OCI-LY7 (cell line): ENCODE data around the gene HPSE2. TPM values are rescaled to one million over a fixed set of nuclear protein-coding genes. Genes with fewer than 3 reads are reported as not detected.

Experiments used
- BruUV-seq: library from RNA; stranded (reverse); fragments of 400-500 nt; replicated peaks from 2 replicates; lab custom pipeline; 2021; lab: Mats Ljungman, UMichigan
- CTCF ChIA-PET: fragments of 300-600 bp; sonication (Branson Sonifier 250); formaldehyde crosslinking; loops from one replicate; lab custom pipeline; 2022; ENCODE audit warnings: antibody characterized with exemption; ENCODE audit not compliant: unreplicated experiment; lab: Charles Lee
- POLR2A ChIA-PET: fragments of 300-600 bp; sonication (Branson Sonifier 250); formaldehyde crosslinking; loops from one replicate; lab custom pipeline; 2022; ENCODE audit warnings: antibody characterized with exemption; lab: Charles Lee
- DNase-seq: peaks from one replicate; pipeline ENCODE4 v3.0.0-alpha.2; 2015; ENCODE audit warnings: low spot score
- H2AFZ ChIP-seq: fragments of 200-600 bp; sonication (generic), shearing (Covaris generic); 2 replicates; pipeline ENCODE4 v1.6.1; 2014; ENCODE audit warnings: mild to moderate bottlenecking, antibody characterized with exemption, low read length, moderate library complexity
- H3K27ac ChIP-seq: fragments of 200-600 bp; sonication (generic); 2 replicates; pipeline ENCODE4 v1.5.1; 2014; ENCODE audit warnings: mixed run types, low read depth, mild to moderate bottlenecking, moderate library complexity, low read length, inconsistent platforms; ENCODE audit not compliant: poor library complexity, severe bottlenecking
- H3K36me3 ChIP-seq: fragments of 200-600 bp; sonication (generic); 2 replicates; pipeline ENCODE4 v1.6.1; 2014; ENCODE audit warnings: mild to moderate bottlenecking, antibody characterized with exemption, low read length, moderate library complexity, mixed read lengths; ENCODE audit not compliant: insufficient read depth
- H3K4me1 ChIP-seq: fragments of 200-600 bp; sonication (generic); 2 replicates; pipeline ENCODE4 v1.5.1; 2014; ENCODE audit warnings: mild to moderate bottlenecking, low read length; ENCODE audit not compliant: insufficient read depth, poor library complexity, severe bottlenecking
- H3K4me2 ChIP-seq: fragments of 200-600 bp; sonication (generic); 2 replicates; pipeline ENCODE4 v1.6.1; 2014; ENCODE audit warnings: mild to moderate bottlenecking, low read length
- H3K4me3 ChIP-seq: fragments of 200-600 bp; sonication (generic); 2 replicates; pipeline ENCODE4 v1.5.1; 2014; ENCODE audit warnings: mild to moderate bottlenecking, low read depth, low read length; ENCODE audit not compliant: poor library complexity, severe bottlenecking
- H3K79me2 ChIP-seq: fragments of 200-600 bp; sonication (generic); 2 replicates; pipeline ENCODE4 v1.6.1; 2016; ENCODE audit warnings: low read depth, mild to moderate bottlenecking, low read length, moderate library complexity, mixed read lengths; ENCODE audit not compliant: insufficient read depth
- H3K9me2 ChIP-seq: fragments of 200-600 bp; sonication (generic); 2 replicates; pipeline ENCODE4 v1.6.1; 2016; ENCODE audit warnings: mild to moderate bottlenecking, low read length, mixed read lengths; ENCODE audit not compliant: insufficient read depth
- H3K9me3 ChIP-seq: fragments of 200-600 bp; sonication (generic); 2 replicates; pipeline ENCODE4 v1.6.1; 2014; ENCODE audit warnings: mild to moderate bottlenecking, mixed run types, low read length, mixed read lengths
- H4K20me1 ChIP-seq: fragments of 200-600 bp; sonication (generic); 2 replicates; pipeline ENCODE4 v1.6.1; 2014; ENCODE audit warnings: mild to moderate bottlenecking, antibody characterized with exemption, low read length, moderate library complexity, mixed read lengths; ENCODE audit not compliant: insufficient read depth
- CTCF ChIP-seq: fragments of 200-600 bp; sonication (generic); conservative IDR thresholded peaks from 2 replicates; pipeline ENCODE4 v1.5.1; 2014; ENCODE audit warnings: mild to moderate bottlenecking, antibody characterized with exemption, low read length, moderate library complexity, mixed read lengths
- EZH2phosphoT487 ChIP-seq: fragments of 200-600 bp; sonication (generic); IDR thresholded peaks from 2 replicates; pipeline ENCODE4 v1.6.1; 2018; ENCODE audit warnings: low read depth, borderline replicate concordance, mild to moderate bottlenecking, mixed run types, antibody characterized with exemption, low read length, moderate library complexity, mixed read lengths
- intact Hi-C: fragments of 100-400 bp; cut with micrococcal nuclease; formaldehyde crosslinking; loops from one replicate; pipeline ENCODE4 v1.10.0; 2022; ENCODE audit not compliant: unreplicated experiment
- total RNA-seq, 2 experiments: library from RNA; depleted of rRNA in 1 of 2; stranded (reverse); fragments of >200 nt in 1 of 2; shearing (Covaris generic) in 1 of 2; gene quantifications; 2 replicates each; pipeline ENCODE4 v1.2.3, GENCODE V29; 2014 to 2022

Gene HPSE2
- total RNA-seq, 2 experiments from 2014 or later, result not detected

- Histone ChIP-seq H3K4me2 (no peak overlapping the region), H3K4me3 (no peak overlapping the region), H3K79me2 (no peaks in the 10 kb centered on the region), H2AFZ (no peak overlapping the region), H3K4me1 (no peaks in the 10 kb centered on the region), H4K20me1 (no peaks in the 10 kb centered on the region), H3K36me3 (no peaks in the 10 kb centered on the region), H3K27ac (no peak overlapping the region), H3K9me2 (no peaks in the 10 kb centered on the region), H3K9me3 (no peaks in the 10 kb centered on the region)
- ChIA-PET CTCF (no interaction called here), POLR2A (no interaction called here)
- no TSS peak for BruUV-seq
- DNase-seq, result no peak
- intact Hi-C loops, result no loop called here
- no peak for TF ChIP-seq CTCF
- TF ChIP-seq EZH2phosphoT487, result no peak
Observed at GRCh38 chr10:99123336-99123735, 112.3 kb downstream of the HPSE2 start.

GRCh38 chr10:99119258-99119748, 116.3 kb downstream of the HPSE2 start:
- ChIA-PET CTCF (no interaction called here), POLR2A (interaction anchor here (0.6 kb wide), 1 partner anchor 9 kb away, joined by 3 read pairs; no protein-coding TSS in a partner anchor)
- no peak overlapping the region for H3K4me2 ChIP-seq
- no peaks in the 10 kb centered on the region for H3K9me3 ChIP-seq
- no peak overlapping the region for H2AFZ ChIP-seq
- intact Hi-C loops, result no loop called here
- no peak overlapping the region for H3K27ac ChIP-seq
- no peaks in the 10 kb centered on the region for H3K36me3 ChIP-seq
- H4K20me1 ChIP-seq, result no peaks in the 10 kb centered on the region
- DNase-seq, result no peak
- no peaks in the 10 kb centered on the region for H3K79me2 ChIP-seq
- H3K4me3 ChIP-seq, result no peak overlapping the region
- BruUV-seq, result no TSS peak
- no peaks in the 10 kb centered on the region for H3K9me2 ChIP-seq
- TF ChIP-seq EZH2phosphoT487 (no peak), CTCF (no peak)
- no peaks in the 10 kb centered on the region for H3K4me1 ChIP-seq

GRCh38 chr10:99115703-99116102, 119.9 kb downstream of the HPSE2 start:
- no peak overlapping the region for H2AFZ ChIP-seq
- no peaks in the 10 kb centered on the region for H3K79me2 ChIP-seq
- no peak for DNase-seq
- TF ChIP-seq EZH2phosphoT487 (no peak), CTCF (no peak)
- H3K4me2 ChIP-seq, result no peak overlapping the region
- no peaks in the 10 kb centered on the region for H3K36me3 ChIP-seq
- H3K9me3 ChIP-seq, result no peaks in the 10 kb centered on the region
- POLR2A ChIA-PET, result no interaction called here
- no peaks in the 10 kb centered on the region for H4K20me1 ChIP-seq
- intact Hi-C loops, result no loop called here
- no peaks in the 10 kb centered on the region for H3K4me1 ChIP-seq
- no peaks in the 10 kb centered on the region; the same call in 1 of the 2 replicates for H3K9me2 ChIP-seq
- CTCF ChIA-PET, result no interaction called here
- no TSS peak for BruUV-seq
- no peak overlapping the region for H3K27ac ChIP-seq
- no peak overlapping the region for H3K4me3 ChIP-seq
